Measurements from ENCODE around the gene ETV6.

- TF ChIP-seq, protein P1, sequence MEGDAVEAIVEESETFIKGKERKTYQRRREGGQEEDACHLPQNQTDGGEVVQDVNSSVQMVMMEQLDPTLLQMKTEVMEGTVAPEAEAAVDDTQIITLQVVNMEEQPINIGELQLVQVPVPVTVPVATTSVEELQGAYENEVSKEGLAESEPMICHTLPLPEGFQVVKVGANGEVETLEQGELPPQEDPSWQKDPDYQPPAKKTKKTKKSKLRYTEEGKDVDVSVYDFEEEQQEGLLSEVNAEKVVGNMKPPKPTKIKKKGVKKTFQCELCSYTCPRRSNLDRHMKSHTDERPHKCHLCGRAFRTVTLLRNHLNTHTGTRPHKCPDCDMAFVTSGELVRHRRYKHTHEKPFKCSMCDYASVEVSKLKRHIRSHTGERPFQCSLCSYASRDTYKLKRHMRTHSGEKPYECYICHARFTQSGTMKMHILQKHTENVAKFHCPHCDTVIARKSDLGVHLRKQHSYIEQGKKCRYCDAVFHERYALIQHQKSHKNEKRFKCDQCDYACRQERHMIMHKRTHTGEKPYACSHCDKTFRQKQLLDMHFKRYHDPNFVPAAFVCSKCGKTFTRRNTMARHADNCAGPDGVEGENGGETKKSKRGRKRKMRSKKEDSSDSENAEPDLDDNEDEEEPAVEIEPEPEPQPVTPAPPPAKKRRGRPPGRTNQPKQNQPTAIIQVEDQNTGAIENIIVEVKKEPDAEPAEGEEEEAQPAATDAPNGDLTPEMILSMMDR (conservative IDR thresholded peaks at IDR 0.05 in 1 of 2, IDR thresholded peaks at IDR 0.05 in 1 of 2; ENCODE audit: extremely low read depth in 1 of 2, insufficient read depth in 1 of 2, low read depth in 1 of 2, low read length in 2 of 2), result no peak
- no peak for TF ChIP-seq EZH2 (IDR thresholded peaks at IDR 0.05; ENCODE audit: borderline replicate concordance, low read length)
Observed at GRCh38 chr12:11877869-11878780, 228.7 kb downstream of the ETV6 start.

Measured in mammary epithelial cell (primary cell).